ENCODE measurements around the gene P4HA2.

DNA sequence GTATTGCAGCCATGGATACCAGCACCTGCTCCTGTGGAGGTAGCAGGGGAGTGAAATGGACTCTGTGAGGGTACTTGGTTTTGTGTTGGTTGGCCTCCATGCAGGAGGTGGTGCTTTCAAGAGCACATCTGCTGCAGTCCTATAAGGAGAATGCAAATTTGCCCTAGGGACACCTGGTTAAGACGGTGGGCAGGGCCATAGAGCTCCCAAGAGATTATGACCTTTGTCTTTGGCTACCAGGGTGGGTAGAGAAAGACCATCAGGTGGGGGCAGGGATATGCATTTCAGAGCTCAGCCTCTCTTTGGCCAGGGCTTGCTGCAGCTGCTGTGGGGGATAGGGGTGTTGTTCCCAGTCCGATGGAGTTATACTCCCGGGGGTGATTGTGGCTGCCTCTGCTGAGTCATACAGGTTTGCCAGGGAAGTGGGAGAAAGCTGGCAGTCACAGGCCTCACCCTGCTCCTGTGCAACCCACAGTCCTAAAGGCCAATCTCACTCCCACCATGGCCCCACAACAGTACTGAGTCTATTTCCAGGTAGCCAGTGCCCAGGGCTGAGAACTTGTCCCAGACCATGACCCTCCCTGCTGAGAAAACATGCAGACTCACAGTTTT is 15.8 kb upstream of the P4HA2 start:
- no peak for TF ChIP-seq EZH2phosphoT487 (conservative IDR thresholded peaks at IDR 0.05; ENCODE audit: low read length)
- TF ChIP-seq, protein P1, sequence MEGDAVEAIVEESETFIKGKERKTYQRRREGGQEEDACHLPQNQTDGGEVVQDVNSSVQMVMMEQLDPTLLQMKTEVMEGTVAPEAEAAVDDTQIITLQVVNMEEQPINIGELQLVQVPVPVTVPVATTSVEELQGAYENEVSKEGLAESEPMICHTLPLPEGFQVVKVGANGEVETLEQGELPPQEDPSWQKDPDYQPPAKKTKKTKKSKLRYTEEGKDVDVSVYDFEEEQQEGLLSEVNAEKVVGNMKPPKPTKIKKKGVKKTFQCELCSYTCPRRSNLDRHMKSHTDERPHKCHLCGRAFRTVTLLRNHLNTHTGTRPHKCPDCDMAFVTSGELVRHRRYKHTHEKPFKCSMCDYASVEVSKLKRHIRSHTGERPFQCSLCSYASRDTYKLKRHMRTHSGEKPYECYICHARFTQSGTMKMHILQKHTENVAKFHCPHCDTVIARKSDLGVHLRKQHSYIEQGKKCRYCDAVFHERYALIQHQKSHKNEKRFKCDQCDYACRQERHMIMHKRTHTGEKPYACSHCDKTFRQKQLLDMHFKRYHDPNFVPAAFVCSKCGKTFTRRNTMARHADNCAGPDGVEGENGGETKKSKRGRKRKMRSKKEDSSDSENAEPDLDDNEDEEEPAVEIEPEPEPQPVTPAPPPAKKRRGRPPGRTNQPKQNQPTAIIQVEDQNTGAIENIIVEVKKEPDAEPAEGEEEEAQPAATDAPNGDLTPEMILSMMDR (IDR thresholded peaks at IDR 0.05; ENCODE audit: insufficient read depth, low read length, poor library complexity, severe bottlenecking) = no peak
